ENCODE data around the gene SLC22A4.

DNA sequence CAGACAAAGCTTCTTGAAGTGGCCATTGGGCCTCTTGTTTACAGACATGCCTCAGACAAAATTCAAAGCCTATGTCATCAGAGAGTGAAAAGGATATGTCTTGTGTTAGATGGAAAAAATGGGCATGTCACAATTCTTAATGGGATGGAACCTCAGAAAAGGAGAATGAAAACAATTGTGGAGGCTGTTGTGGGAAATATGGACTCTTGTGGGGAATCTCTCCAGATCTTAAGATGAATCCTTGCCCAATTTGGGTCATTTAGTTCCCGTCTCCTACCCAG lies 94.8 kb downstream of the SLC22A4 start:
- no peak for TF ChIP-seq CTCF (IDR thresholded peaks at IDR 0.05; ENCODE audit: poor library complexity)
- no peak for TF ChIP-seq EZH2 (IDR thresholded peaks at IDR 0.05; ENCODE audit: borderline replicate concordance)

All from hepatocyte (in vitro differentiated cells).